NOMO-1 treated with DMSO at 0.1 percent for 48 hours (cell line): Measurements from ENCODE around the gene MUC5B.
"Not testable (repeated sequence)": the region's sequence is repeated elsewhere in the genome, so short reads cannot be mapped to it uniquely, and the experiment has no call there.

Source experiments
- DNase-seq: peaks from one replicate; lab custom pipeline; 2025; ENCODE audit not compliant: unreplicated experiment; lab: John Stamatoyannopoulos, UW

MUC5B gene

GRCh38 chr11:1202776-1203504 lies 19.9 kb upstream of the MUC5B start:
- peak; percentile 28 for DNase-seq

DNA sequence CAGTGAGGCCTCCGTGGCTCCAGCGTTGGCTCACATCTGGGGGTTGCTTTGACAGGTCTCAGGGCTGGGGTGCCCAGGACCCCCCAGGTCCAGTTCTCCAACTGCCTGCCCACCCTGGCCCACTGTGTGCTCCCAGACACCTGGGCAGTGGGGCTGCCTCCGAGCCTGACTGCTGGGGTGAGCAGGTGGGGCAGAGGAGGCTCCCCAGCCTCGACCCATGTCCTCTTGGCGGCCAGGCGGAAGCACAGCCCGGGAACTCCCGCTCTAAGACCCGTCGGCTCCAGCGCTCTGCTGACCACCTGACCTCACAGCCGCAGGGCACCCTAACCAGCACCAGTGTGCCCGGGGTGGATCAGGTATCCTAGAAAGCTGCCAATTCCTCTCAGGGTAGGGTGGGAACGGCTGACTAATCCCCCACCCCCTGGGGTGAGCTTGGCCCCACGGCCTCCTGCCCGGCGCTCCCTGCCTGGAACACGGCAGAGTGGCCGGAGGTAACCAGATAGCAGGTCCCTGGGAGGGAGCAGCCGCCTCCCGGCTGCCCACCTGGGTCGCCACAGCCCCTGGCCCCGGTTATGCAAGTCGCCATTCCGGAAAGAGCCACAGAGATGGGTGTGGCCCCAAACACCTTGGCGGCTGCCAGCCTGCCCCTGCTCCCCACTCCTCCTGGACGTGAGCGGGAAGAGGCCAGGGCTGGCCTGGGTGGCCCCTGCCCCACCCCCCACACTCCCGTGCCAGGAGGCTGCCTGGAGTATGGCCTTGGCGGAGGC lies 19.2 kb upstream of the MUC5B start:
- DNase-seq = no peak

DNA sequence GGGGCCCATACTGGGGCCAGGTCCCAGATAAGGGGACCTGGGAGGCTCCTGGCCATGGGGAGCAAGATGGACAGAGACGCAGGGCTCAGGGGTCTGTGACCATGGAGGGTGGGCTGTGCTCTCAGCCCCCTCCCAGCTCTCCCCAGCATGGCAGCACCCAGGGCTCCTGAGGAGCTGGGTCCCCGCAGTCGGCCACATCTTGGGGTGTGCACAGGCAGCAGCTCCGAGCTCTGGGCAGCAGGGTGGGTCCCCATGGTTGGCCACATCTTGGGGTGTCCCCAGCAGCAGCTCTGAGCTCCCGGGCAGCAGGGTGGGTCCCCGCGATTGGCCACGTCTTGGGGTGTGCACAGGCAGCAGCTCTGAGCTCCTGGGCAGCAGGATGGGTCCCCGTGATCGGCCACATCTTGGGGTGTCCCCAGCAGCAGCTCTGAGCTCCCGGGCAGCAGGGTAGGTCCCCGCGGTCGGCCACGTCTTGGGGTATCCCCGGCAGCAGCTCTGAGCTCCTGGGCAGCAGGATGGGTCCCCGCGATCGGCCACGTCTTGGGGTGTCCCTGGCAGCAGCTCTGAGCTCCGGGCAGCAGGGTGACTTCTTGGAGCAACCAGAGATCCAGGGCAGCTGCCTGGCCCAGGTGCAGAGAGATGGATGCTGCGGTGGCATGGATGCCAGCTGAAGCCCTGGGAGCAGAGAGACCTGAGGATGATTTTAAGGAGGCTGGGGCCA lies 18.3 kb upstream of the MUC5B start:
- no peak for DNase-seq

DNA sequence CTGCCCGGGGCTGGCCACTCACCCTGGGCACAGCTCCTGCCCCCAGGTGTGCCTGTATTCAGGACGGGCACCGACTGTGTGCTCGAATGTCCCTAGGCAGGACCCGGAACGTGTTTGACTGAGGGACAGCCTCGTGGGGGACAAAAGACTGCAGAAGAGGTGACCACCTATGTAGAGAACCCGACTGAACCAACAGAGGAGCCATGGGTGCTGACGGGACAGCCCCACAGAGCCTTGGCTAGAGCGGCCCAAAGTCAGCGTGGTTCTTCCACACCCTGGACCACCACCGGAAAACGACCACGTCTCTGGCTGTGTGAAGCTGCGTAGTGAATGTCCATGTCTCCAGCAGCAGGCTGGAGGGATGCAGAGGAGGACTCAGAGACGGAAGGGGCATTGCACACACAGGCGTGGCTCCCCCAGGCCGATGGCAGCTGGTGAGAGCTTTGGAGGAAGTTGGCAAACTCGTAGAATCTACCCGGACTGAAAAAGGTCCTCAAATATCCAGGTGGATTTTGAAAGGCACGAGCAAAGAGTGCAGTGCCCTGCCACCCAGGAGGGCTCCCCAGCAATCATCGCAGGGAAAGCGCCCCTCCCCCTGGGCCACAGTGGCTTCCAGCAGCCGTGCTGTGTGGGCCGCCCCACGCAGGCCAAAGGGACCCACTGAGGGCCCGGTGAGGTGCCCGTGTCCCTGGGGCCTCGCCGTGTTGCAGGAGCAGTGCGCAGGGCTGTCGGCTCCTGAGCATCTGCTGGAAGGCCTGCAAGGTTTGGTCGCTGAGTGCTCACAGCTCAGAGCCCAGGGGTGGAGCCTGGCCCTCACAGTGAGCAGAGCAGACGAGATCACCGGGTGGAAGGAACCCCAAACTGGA lies 17.5 kb upstream of the MUC5B start:
- no peak for DNase-seq

GRCh38 chr11:1205987-1206331 lies 16.9 kb upstream of the MUC5B start:
- DNase-seq = no peak

DNA sequence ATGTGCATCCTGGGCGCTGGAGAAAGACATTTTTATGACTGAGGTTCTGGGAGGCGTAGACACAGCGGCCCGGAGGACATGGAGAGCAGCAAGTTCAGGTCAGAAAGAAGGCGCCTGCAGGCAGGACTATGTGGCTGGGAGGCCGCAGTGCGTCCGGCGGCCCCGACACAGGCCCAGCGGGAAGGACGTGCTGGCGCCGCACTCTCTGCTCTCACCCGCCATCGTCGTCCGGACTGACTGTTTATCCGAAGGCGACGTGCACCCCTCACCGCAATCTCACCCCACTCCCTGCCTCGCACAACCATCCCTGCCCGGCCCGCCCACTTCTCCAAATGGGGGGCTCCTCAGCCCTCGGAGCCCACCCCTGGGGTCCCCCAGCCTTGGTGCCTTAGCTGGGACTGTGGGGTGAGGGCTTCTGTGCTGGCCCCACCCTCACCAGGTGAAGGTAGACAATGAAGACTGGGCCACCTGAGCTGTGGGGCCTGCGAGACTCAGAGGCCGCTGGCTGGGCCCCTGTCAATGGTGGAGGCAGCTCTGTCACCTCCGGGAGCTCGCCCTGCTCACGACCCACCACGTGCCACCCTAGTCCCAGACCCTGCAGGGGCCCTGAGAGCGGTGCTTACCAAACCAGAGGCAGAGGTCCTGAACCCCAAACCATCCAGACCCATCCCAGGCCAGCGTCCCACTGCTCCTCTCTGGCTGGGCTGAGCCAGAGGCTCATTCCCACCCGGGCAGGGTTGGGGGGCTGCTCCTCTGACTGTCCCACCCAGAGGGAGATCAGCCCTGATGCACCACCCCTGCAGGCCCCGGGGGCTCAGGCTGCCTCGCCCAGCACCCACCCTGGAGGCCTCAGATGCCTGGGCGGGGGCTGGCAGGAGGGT lies 16.2 kb upstream of the MUC5B start:
- DNase-seq = no peak

GRCh38 chr11:1207401-1208143 lies 15.3 kb upstream of the MUC5B start:
- no peak for DNase-seq

DNA sequence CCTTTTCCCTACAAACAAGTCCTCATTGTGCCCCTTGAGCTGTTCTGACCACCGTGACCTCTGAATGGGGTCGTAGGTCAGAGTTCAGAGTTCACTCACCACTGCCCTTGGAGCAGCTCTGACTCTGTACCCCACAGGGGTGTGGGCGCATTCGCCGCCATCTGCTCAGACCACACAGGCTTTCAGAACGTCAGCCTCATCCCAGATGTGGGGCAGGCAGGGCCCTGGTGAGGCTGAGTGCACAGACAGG lies 14.8 kb upstream of the MUC5B start:
- DNase-seq = no peak

GRCh38 chr11:1208394-1209261 lies 14.2 kb upstream of the MUC5B start:
- DNase-seq = no peak

GRCh38 chr11:1209371-1210057 lies 13.4 kb upstream of the MUC5B start:
- DNase-seq = no peak

DNA sequence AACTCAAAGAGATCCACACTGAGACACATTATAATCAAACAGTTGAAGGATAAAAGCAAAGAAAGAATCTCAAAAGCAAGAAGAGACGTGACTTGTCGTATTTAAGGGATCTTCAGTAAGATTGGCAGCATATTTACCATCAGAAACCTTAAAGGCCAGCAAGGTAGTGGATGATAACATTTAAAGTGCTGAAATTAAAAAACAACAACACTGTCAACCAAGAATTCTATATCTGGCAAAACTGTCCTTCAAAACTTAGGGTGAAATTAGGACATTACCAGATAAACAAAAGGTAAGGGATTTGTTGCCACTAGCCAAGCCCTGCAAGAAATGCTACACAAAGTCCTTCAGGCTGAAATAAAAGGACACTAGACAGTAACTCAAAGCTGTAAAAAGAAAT lies 11.0 kb upstream of the MUC5B start:
- no peak for DNase-seq

DNA sequence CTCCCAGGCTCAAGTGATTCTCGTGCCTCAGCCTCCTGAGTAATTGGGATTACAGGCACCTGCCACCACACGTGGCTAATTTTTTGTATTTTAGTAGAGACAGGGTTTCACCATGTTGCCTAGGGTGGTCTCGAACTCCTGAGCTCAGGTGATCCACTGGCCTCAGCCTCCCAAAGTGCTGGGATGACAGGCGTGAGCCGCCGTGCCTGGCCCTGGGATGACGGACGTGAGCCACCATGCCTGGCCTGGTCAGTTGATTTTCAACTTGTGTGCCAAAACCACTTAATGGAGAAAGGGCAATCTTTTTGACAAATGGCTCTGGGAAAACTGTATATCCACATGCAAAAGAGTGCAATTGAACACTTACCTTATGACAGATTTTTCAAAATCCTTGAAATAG lies 7.0 kb upstream of the MUC5B start:
- DNase-seq = not testable (repeated sequence)

GRCh38 chr11:1217151-1217550 lies 5.7 kb upstream of the MUC5B start:
- DNase-seq = no peak

DNA sequence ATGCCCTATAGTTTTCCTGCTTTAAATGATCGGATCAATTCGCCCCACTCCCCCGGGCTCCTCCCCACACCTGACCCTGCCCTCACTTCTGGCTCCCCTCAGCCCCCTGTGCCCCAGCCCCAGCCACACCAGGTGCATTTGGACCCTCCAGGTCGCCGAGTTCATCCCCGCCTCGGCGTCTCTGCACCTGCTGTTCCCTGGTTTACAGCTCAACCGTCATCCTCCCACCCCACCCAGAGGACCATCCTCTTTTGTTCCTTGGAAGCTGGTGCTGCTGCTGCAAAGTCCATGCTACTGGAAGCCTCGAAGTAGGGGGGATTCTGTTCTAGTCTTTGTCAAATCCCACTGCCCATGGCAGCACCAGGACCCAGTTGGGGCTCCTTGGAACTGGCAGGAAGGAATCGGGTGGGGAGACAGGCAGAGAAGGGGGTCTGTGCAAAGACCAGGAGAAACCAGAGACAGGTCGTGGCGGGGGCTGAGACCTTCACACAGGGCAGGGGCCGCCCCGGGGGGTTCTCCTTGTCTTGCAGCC lies 4.5 kb upstream of the MUC5B start:
- DNase-seq = no peak

DNA sequence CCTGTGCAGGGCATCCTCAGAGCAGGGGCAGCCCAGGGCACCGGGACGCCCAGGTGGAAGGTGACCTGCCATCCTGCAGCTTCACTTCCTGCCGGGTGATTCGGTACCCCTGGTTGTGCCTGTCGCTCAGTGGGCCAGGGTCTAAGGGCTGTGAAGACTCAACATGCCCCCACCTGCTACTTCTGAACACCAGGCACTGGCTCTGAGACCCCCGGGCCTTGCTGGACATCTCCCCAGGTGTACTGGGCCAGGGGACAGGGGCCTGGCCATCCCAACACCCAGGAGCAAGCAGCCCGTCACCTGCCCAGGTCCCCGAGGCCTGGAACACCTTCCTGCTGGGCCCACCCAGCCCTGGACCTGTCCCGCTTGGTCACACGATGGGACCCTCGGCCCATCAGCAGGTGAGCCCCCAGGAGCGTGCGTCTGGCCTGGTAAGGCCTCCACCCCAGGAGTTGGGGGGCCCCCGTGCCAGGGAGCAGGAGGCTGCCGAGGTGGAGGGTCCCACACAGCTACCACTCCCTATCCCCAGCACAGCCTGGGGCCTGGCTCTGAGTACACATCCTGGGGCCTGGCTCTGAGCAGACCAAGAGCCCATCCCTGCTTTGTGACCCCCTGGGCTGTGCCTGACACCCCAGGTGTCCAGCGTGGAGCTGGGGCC lies 3.9 kb upstream of the MUC5B start:
- no peak for DNase-seq

DNA sequence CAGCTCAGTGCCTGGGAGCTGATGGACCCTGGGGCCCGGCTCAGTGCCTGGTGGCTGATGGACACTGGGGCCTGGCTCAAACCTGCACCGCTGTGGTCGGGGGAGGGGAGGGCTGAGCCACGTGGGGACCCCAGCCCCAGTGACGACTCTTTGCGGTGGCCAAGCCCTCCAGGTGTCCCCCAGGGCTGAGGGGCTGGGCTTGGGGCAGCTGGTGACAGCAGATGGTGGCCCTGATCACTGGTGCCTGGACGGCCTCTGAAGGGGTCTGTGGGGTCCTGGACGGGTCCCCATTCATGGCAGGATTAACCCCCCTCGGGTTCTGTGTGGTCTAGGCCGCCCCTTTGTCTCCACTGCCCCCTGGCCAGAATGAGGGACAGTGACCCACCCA lies 3.4 kb upstream of the MUC5B start:
- no peak for DNase-seq
